GM12801 (cell line): ENCODE results near the gene PSMB8.
A peak's percentile ranks its signal among the peaks of the same experiment; 100 is the strongest.

Experiments used
- TF ChIP-seq, protein P1 (sequence below): IDR thresholded peaks from one replicate; pipeline ENCODE4 v1.5.1; 2011; ENCODE audit warnings: control low read depth; ENCODE audit not compliant: insufficient read length; ENCODE audit errors: extremely low read depth

Gene PSMB8

DNA sequence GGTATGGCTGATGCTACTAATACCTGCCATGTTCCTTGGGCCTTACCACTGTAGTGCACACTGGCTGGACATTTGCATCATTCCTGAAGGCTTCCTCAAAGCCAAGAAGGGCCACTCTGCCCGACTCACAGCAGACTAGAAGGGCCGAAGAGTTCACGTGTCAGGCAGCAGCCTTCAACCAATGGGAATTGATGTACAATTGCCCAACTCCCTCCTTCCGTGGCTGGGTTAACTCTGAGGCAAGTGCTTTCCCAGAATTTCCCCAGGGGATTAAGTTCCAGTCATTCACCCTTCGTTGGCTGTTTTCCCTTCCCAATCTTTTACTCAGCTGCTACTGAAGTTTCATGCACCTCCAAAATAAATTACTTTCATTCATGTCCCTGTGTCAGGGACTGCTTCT, 39.9 kb upstream of the PSMB8 start:
- TF ChIP-seq, protein P1, sequence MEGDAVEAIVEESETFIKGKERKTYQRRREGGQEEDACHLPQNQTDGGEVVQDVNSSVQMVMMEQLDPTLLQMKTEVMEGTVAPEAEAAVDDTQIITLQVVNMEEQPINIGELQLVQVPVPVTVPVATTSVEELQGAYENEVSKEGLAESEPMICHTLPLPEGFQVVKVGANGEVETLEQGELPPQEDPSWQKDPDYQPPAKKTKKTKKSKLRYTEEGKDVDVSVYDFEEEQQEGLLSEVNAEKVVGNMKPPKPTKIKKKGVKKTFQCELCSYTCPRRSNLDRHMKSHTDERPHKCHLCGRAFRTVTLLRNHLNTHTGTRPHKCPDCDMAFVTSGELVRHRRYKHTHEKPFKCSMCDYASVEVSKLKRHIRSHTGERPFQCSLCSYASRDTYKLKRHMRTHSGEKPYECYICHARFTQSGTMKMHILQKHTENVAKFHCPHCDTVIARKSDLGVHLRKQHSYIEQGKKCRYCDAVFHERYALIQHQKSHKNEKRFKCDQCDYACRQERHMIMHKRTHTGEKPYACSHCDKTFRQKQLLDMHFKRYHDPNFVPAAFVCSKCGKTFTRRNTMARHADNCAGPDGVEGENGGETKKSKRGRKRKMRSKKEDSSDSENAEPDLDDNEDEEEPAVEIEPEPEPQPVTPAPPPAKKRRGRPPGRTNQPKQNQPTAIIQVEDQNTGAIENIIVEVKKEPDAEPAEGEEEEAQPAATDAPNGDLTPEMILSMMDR: no peak

DNA sequence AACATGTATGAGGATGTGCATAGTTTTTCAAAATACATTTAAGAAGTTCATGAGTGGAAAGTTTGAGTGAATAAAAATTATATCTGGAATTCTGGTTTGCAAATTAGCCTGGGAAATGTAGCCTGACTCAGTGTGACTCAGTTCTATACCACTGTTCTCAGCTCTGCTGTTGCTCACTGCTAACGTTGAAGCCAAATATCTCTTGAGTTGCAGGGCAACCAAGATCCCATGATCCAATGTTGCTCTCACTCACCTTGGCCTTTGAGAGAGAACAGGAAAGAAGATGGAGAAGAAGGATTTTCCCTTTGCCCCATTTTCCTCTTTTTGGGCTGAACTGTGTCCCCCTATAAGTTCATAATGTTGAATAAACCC, 39.0 kb upstream of the PSMB8 start:
- TF ChIP-seq, protein P1: no peak

DNA sequence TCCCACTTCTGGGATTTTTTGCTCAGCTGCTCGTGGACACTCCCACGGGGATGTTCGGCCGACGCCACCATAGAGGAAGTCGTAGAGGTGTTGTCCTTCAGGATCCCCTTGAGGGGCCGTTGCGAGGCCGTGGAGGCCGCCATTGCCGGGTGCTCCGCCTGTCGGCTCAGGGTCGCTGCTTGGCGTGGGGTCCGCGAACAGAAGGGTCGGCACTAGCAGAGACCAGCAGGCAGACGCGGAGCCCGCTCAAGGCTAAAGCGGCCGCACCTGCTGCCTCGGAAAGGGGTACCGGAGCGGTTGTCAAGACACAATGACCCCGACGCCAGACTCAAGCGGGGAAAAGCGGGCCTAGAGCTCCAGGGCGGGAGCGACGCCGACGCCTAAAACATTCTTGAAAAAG, 35.8 kb upstream of the PSMB8 start:
- TF ChIP-seq, protein P1: no peak

DNA sequence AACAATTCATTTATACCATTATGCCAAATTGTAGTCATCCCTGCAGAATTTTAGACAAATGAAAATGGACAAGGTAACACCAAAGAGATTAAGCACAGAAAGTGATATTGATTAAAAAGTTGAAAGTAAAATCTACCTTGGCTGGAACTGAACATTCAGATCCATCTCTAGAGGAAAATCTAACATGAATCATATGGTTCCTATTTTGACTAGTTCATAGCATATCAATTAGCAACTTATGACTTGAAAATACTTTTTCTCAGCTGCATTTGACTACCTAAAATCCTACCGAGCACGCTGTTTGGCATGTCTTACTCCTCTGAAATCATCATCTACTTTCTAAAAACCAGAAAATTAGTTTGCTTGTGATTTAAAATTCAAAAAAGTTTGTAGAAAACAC, 32.8 kb upstream of the PSMB8 start:
- TF ChIP-seq, protein P1: no peak

DNA sequence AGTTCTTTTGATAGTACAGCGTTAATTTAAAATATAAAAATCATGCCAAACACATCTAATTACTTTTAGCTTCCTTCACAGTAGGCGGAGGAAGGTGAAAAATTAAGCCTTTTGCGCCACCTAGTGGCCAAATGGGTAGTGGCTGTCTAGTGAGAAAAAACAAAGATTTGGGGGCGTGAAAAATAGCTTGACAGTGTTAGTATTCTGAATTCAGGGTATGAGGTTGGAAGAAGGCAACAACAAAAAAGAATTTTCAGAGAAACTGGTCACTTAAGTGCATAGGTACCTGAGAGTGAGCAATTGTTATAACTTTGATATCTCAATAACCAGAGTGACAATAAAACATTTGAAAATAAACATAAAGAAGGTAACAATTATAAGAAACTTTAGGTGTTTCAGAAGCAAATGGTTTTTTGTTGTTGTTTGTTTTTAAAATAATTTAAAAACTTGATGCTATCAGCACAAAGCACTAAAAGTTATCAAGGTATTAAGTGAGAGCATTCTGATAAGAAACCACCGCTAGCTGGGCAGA, 24.5 kb upstream of the PSMB8 start:
- TF ChIP-seq, protein P1: peak; percentile 78

DNA sequence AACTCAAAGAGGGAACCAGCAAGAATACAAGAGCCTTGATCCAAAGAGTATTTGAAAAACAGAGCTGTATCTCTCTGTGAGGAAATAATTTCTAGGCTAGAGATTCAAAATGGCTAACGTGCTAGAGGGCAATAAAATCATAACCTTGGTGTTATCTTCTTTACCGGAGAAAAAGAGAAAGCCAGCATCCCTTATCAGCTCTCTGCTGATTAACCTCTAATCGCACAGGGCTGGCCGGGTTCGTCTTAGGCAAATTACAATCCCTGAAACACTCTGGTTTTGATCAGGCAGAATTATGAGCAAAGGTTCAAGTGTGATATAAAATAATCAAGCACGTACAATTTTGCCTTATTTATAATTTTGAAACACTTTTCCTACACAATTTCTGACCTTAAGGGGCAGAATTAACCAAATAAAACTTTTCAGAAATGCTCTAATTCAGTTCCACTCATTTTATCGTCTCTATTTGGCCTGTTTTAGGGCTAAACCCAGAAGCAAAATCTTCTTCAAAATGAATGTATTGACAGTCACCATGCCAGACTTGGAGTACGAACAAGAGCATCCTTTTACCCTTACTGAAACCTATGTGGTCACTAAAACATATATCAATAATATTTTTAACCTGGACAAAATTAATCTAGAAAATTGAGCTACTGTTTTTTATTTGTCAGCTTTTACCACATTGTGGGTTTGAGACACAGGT, 23.9 kb upstream of the PSMB8 start:
- TF ChIP-seq, protein P1: no peak

DNA sequence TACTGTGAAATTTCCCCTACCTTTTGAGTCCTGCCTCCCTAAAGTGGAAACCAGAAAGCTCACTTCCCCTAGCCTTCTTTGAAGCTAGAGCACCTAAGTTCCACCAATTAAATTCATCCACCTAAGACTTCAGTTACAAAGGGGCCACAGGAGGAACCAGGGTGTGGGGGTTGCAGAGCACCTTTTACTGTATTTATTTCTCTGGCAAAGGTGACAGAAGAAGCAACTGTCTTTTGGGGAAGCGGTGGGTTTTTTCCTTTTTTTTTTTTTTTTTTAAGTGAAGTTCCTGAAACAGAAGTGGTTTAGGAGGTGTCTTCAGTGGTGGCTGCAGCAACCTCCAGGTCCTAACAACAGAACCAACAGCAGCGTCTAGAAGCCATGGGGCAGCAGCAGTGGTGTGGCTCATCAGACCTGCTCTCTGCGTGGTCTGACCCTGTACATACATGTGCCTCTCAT, 23.2 kb upstream of the PSMB8 start:
- TF ChIP-seq, protein P1: no peak
